ENCODE measurements around the gene SLC44A4. TPM values are rescaled to one million over a fixed set of nuclear protein-coding genes. Genes with fewer than 3 reads are reported as not detected.
A peak's percentile ranks its signal among the peaks of the same experiment; 100 is the strongest.

SLC44A4 gene
- total and polyA plus RNA-seq, 9 of the 15 experiments (the other 6 are each of a cell fraction or from before 2014, with no cell fraction given): 7.9 to 18.6 (median 11.2) TPM

DNA sequence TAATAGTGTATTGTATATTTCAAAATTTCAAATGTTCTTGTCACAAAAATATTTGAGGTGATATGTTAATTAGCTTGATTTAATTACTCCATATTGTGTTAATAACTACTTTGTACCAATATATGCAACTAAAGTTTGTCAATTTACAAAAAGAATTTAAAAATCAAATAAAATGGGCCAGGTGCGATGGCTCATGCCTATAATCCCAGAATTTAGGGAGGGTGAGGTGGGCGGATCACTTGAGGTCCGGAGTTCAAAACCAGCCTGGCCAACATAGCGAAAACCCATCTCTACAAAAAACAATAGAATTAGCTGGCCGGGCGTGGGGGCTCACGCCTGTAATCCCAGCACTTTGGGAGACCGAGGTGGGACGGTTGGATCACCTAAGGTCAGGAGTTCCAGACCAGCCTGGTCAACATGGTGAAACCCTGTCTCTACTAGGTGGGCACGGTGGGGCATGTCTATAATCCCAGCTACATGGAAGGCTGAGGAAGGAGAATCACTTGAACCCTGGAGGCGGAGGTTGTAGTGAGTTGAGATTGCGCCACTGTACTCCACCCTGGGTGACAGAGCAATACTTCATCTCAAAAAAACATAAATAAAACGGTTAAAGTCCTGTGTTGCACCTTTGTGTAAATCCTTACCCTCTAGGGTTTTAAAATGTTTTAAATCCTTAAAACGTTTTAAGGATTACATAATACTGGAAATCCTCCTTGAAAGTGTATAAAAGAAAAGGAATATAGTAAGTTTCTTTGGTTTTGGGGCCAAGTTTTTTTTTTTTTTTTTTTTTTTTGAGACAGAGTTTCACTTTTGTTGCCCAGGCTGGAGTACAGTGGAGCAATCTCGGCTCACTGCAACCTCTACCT lies 47.2 kb downstream of the SLC44A4 start (continued):
- TF ChIP-seq FOXK2 (conservative IDR thresholded peaks at IDR 0.05 in 1 of 2, IDR thresholded peaks at IDR 0.05 in 1 of 2; ENCODE audit: low read depth in 2 of 2): peak in 1 of 2 experiments; percentile 52; a peak in 1 of 4 replicates
- TF ChIP-seq RBM25 (IDR thresholded peaks at IDR 0.05; ENCODE audit: low read depth, low read length, severe bottlenecking): peak; percentile 22
- 0 out of 2 replicates have a peak, but pooled peaks have one; percentile 61 for TF ChIP-seq PHTF2 (CRISPR knock-in tag; IDR thresholded peaks at IDR 0.05)
- TF ChIP-seq BRD9 (IDR thresholded peaks at IDR 0.05; ENCODE audit: low read depth, partially characterized antibody): peak; percentile 72
- TF ChIP-seq ZNF408 (CRISPR knock-in tag; IDR thresholded peaks at IDR 0.05; ENCODE audit: low read depth): 0 out of 2 replicates have a peak, but pooled peaks have one; percentile 36
- TF ChIP-seq GABPB2 (CRISPR knock-in tag; conservative IDR thresholded peaks at IDR 0.05): 0 out of 2 replicates have a peak, but pooled peaks have one; percentile 23
- 0 out of 2 replicates have a peak, but pooled peaks have one; percentile 21 for TF ChIP-seq THAP12 (CRISPR knock-in tag; IDR thresholded peaks at IDR 0.05)
- peak; percentile 63; the same call in 1 of the 2 replicates for TF ChIP-seq FOXK1 (CRISPR knock-in tag; IDR thresholded peaks at IDR 0.05; ENCODE audit: borderline replicate concordance)
- TF ChIP-seq, protein P1, sequence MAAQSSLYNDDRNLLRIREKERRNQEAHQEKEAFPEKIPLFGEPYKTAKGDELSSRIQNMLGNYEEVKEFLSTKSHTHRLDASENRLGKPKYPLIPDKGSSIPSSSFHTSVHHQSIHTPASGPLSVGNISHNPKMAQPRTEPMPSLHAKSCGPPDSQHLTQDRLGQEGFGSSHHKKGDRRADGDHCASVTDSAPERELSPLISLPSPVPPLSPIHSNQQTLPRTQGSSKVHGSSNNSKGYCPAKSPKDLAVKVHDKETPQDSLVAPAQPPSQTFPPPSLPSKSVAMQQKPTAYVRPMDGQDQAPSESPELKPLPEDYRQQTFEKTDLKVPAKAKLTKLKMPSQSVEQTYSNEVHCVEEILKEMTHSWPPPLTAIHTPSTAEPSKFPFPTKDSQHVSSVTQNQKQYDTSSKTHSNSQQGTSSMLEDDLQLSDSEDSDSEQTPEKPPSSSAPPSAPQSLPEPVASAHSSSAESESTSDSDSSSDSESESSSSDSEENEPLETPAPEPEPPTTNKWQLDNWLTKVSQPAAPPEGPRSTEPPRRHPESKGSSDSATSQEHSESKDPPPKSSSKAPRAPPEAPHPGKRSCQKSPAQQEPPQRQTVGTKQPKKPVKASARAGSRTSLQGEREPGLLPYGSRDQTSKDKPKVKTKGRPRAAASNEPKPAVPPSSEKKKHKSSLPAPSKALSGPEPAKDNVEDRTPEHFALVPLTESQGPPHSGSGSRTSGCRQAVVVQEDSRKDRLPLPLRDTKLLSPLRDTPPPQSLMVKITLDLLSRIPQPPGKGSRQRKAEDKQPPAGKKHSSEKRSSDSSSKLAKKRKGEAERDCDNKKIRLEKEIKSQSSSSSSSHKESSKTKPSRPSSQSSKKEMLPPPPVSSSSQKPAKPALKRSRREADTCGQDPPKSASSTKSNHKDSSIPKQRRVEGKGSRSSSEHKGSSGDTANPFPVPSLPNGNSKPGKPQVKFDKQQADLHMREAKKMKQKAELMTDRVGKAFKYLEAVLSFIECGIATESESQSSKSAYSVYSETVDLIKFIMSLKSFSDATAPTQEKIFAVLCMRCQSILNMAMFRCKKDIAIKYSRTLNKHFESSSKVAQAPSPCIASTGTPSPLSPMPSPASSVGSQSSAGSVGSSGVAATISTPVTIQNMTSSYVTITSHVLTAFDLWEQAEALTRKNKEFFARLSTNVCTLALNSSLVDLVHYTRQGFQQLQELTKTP (IDR thresholded peaks at IDR 0.05; ENCODE audit: low read depth in 1 of 2, partially characterized antibody in 2 of 2): peak in 1 of 2 experiments; percentile 51
- TF ChIP-seq ZNF586 (CRISPR knock-in tag; conservative IDR thresholded peaks at IDR 0.05): 0 out of 2 replicates have a peak, but pooled peaks have one; percentile 15
- TF ChIP-seq, protein P2, sequence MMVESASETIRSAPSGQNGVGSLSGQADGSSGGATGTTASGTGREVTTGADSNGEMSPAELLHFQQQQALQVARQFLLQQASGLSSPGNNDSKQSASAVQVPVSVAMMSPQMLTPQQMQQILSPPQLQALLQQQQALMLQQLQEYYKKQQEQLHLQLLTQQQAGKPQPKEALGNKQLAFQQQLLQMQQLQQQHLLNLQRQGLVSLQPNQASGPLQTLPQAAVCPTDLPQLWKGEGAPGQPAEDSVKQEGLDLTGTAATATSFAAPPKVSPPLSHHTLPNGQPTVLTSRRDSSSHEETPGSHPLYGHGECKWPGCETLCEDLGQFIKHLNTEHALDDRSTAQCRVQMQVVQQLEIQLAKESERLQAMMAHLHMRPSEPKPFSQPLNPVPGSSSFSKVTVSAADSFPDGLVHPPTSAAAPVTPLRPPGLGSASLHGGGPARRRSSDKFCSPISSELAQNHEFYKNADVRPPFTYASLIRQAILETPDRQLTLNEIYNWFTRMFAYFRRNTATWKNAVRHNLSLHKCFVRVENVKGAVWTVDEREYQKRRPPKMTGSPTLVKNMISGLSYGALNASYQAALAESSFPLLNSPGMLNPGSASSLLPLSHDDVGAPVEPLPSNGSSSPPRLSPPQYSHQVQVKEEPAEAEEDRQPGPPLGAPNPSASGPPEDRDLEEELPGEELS (CRISPR knock-in tag; IDR thresholded peaks at IDR 0.05; ENCODE audit: borderline replicate concordance): 0 out of 2 replicates have a peak, but pooled peaks have one; percentile 43
- TF ChIP-seq SOX6 (IDR thresholded peaks at IDR 0.05): peak; percentile 55
- TF ChIP-seq PHF21A (IDR thresholded peaks at IDR 0.05; ENCODE audit: borderline replicate concordance, low read depth): no peak
- TF ChIP-seq FIP1L1 (IDR thresholded peaks at IDR 0.05; ENCODE audit: low read depth, low read length, poor library complexity, severe bottlenecking): no peak
- peak; percentile 40; the same call in 1 of the 2 replicates for TF ChIP-seq CXXC5 (CRISPR knock-in tag; IDR thresholded peaks at IDR 0.05)
- no peak for TF ChIP-seq TSC22D4 (tag; IDR thresholded peaks at IDR 0.05)
- TF ChIP-seq CTBP1 (IDR thresholded peaks at IDR 0.05; ENCODE audit: borderline replicate concordance): peak; percentile 37
- TF ChIP-seq ZNF140 (CRISPR knock-in tag; IDR thresholded peaks at IDR 0.05): peak; percentile 82
